SK-N-SH (cell line): Measurements from ENCODE around the gene NIBAN1.

Source experiments
- YY1 ChIP-seq: IDR thresholded peaks from 2 replicates; pipeline ENCODE4 v1.4.0; 2012; ENCODE audit warnings: low read depth, mild to moderate bottlenecking
- TF ChIP-seq, protein P1 (sequence below): fragments of 150-350 bp; IDR thresholded peaks from 2 replicates; pipeline ENCODE4 v1.6.1; 2017; ENCODE audit warnings: antibody characterized with exemption, low read length, low read depth, borderline replicate concordance
- TF ChIP-seq, protein P2 (sequence below): fragments of 200-600 bp; sonication (generic); IDR thresholded peaks from 2 replicates; pipeline ENCODE4 v1.6.1; 2017; ENCODE audit warnings: antibody characterized with exemption, mild to moderate bottlenecking, moderate library complexity

DNA sequence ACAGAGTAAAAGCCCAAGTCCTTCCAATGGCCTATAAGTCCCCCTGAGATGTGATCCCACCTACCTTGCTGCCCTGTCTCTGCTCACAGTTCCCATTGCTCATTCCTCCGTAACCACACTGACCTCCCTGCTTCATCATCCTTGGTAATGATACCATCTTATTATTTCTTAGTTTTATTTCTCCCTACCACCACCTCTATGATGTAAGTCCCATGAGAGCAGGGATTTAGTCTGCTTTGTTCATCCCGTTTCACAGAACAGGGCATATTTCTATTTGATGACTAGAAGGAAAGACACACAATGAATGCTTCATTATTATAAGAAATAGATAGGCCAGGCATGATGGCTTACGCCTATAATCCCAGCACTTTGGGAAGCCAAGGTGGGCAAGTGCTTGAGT lies 22.5 kb downstream of the NIBAN1 start:
- TF ChIP-seq YY1 = no peak
- TF ChIP-seq, protein P1, sequence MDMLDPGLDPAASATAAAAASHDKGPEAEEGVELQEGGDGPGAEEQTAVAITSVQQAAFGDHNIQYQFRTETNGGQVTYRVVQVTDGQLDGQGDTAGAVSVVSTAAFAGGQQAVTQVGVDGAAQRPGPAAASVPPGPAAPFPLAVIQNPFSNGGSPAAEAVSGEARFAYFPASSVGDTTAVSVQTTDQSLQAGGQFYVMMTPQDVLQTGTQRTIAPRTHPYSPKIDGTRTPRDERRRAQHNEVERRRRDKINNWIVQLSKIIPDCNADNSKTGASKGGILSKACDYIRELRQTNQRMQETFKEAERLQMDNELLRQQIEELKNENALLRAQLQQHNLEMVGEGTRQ = no peak
- TF ChIP-seq, protein P2, sequence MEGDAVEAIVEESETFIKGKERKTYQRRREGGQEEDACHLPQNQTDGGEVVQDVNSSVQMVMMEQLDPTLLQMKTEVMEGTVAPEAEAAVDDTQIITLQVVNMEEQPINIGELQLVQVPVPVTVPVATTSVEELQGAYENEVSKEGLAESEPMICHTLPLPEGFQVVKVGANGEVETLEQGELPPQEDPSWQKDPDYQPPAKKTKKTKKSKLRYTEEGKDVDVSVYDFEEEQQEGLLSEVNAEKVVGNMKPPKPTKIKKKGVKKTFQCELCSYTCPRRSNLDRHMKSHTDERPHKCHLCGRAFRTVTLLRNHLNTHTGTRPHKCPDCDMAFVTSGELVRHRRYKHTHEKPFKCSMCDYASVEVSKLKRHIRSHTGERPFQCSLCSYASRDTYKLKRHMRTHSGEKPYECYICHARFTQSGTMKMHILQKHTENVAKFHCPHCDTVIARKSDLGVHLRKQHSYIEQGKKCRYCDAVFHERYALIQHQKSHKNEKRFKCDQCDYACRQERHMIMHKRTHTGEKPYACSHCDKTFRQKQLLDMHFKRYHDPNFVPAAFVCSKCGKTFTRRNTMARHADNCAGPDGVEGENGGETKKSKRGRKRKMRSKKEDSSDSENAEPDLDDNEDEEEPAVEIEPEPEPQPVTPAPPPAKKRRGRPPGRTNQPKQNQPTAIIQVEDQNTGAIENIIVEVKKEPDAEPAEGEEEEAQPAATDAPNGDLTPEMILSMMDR = no peak
